Stimulated activated CD8-positive, alpha-beta memory T cell treated with anti-CD3 and anti-CD28 coated beads, Interleukin-12 subunit alpha, Interleukin-12 subunit beta, amount 100 ng/mL, for 24 hours (primary cell): ENCODE measurements around the gene THRAP3.

Experiments
- DNase-seq: peaks from one replicate; pipeline ENCODE4 v3.0.0-alpha.2; 2020; ENCODE audit errors: extremely low read depth

Gene THRAP3

DNA sequence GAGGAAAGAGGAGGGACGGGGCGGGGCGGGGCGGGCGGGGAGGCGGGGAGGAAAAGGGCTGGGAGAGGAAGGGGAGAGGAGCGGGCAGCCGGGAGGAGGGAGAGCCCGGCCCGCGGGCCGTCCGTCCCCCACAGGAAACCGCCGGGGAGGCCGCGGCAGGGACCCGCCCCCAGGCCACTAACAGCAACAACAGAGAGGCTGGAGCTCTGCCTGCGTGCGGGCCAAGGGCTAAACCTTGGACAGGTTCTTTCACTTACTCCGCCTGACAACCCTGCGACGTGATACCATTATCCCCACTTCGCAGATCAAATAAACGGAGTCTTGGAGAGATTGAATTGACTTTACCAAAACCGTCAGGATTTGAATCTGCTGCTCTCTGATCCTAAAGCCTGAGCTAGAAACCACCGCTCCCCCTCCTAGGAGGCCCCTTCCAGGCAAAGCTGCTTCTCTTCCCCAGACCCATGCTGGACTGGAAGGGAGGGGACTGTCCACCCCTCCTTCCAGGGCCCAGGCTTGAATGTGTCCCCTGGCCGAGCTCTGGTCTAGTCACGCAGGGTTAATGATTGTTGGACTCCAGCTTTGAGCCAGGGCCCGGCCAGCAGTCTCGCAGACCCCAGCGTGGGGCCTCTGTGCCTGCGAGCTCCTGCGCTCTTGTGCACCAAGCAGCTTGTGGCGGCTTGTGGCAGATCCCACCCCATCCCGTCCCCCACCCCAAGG is 99.6 kb downstream of the THRAP3 start, which contains the start of gene EVA1B:
Gene EVA1B (minus strand): TSS at position 10 of the 717 bp plus-strand sequence. CDS start 608 bp downstream, outside the sequence.
- DNase-seq, result no peak

DNA sequence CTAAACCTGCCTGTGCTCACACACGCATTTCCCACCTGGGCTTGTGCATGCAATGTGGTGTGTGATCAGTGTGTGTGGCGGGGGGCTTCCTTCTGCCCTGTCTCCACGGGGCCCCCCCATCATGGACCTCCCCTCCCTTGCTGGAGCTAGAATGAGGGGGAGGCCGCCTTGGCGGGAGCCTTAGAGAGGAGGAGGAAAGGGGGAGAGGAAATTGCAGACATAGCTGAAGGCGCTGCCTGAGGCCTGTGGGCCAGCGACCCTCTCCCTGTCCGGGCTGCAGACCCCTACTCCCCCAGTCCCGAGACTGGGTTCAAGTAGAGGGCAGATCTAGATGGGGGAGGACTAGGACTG is 100.1 kb downstream of the THRAP3 start:
- no peak for DNase-seq

DNA sequence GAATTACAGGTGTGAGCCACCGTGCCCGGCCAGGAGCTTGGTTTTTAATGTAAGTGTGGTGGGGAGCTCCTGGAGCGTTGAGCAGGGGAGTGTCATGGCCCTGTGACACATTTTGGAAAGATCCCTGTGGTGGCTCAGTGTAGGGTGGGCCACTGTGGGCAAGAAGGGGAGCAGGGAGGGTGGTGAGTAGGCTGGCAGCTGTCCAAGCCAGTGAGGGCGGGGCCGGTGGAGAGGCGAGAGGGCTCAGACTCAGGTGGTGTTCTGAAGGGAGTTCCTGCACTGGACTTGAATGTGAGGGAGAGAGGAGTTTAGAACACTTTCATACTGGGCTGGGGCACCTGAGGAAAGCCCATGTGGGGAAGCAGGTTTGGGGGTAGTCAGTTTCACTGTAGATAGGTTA is 102.3 kb downstream of the THRAP3 start:
- DNase-seq, result no peak

- DNase-seq, result no peak
Measured at GRCh38 chr1:36327421-36328087, 103.3 kb downstream of the THRAP3 start.

DNA sequence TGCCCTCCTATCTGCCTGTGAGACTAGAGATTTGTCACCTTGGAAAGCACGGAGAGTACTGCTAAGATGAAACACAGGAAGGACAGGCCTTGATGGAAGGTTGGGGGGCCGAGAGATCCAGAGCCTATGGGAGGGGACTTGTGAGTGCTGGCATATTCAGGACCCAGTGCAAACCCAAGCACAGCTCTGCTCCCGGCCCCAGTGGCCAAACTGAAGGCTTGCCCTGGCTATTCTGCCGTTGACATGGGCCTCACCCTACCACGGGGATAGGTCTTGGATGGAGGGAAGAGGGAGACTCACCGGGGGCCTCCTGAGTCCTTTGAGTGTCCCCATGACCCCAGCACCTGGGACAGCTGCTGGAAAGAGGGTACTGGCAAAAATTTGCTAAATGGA is 103.8 kb downstream of the THRAP3 start:
- DNase-seq, result no peak

DNA sequence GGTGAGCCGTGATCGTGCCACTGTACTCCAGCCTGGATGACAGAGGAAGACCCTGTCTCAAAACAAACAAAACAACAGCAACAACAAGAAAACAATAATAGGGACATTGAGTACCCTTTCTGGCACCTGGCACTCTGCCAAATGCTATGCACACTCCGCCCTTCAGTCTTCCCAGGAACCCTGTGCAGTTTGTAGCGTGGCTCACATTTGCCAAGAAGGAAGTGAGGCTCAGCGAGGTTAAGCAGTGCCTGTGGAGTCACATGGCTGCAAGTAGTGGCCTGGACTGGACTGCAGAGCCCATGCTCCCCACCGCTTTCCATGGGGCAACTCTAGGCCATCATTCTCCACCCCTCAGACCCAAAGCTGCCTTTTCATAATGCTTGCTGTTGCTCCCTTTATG is 104.5 kb downstream of the THRAP3 start:
- DNase-seq, result no peak

DNA sequence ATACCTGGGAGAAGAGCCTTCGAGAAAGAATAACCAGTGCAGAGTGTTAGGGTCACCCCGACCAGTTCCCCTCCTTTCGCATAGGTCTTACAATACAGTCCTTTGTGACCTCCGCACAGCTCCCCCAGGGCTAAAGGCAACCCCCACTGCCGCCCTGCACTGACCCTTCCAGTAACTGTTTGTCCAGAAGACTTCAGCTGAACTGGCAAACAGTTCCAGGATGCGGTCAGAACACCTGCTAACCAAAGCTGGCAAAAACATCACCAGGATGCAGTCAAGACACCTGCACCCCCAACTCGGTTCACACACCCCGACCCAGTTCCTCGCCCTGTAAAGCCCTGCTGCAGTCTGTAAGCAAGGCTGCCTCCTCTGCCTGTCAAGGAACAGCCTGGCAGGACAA is 105.6 kb downstream of the THRAP3 start:
- DNase-seq, result no peak

DNA sequence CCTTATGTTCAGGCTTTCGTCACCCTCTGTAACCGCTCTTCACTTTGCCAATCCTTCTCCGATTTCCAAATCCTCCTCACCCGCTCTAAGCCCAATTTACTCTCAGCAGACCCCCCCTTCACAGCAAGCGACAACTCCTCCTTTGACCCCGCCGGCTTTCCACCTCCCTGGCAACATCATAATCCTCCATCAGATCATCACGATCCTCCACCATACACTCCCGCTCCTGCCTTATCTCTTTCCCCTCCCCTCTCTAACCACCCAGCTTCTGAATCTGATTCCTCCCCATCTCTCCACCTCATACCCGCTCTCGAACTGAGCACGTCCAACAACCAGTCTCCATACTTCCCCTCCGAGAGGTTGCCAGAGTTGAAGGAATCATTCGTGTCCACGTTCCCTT is 106.7 kb downstream of the THRAP3 start:
- DNase-seq, result no peak

DNA sequence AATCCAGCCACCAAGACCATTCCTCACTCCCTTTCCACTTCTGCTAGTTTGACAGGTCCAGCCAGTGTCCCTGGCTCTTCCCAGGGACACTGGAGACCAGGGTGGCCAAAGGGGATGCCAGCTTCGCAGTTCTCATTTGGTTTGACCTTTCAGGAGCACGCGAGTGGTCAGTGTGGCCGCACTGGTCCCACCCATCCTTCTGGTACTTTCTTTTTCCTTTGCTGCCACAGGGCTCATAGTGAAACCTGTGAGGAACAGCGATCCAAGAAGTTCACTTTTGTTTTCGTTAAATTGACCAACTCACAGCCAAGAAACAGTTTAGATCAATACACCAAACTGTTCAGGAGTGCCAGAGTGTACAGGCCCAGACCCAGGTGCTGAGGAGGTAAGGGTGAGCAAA is 113.6 kb downstream of the THRAP3 start:
- DNase-seq, result no peak

- DNase-seq, result no peak
Measured at GRCh38 chr1:36339215-36339614, 115.0 kb downstream of the THRAP3 start.

DNA sequence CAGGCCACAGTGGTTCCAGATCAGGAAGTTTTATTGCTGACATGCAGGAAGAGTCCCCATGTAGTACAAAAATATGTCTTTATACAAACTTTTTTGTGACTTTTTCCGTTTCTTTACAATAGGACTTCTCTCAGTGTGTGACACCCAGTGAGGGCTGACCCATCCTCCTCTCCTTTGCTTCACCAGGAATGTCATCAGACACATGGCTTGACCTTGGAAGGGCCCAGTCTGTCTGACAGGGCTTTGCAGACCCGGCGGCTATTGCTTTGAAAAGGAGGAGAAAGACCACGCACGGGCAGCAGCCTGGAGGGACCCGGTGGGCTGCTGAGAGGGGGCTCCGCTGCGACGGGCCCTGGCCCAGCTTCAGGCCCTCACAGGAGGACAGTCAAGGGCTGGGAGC is 115.4 kb downstream of the THRAP3 start:
- no peak for DNase-seq

DNA sequence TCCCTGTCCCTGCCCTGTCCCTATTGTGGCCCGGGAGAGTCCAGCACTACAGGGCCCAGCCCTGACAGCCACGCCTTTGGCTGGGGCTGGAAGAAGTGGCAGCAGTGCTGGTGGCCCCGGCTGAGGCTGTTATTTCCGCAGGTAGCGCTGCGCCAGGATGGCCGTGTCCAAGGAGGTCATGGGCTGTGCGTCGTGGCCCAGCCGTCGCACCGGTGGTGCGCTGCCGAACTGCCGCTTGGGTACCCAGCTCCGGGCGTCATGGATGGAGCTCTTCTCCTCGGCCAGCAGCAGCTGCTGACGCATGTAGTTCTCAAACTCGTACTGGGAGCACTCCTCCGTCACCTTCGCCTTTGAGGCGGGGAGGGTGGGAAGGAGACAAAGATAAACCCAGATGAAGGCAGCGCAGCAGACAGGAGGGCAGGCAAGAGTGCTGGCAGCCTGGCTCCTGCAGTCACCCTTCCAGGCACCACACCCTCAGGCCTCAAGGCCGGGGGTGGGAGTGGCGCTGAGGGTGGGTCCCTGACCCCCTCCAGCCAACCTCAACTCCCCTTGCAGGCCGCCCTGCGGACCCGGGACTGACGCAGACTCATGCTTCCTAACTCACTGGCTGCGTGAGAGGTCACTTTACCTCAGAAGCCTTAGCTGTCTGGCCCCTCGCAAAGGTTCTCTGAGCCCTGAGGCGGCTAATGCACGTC is 117.5 kb downstream of the THRAP3 start:
- DNase-seq, result no peak

DNA sequence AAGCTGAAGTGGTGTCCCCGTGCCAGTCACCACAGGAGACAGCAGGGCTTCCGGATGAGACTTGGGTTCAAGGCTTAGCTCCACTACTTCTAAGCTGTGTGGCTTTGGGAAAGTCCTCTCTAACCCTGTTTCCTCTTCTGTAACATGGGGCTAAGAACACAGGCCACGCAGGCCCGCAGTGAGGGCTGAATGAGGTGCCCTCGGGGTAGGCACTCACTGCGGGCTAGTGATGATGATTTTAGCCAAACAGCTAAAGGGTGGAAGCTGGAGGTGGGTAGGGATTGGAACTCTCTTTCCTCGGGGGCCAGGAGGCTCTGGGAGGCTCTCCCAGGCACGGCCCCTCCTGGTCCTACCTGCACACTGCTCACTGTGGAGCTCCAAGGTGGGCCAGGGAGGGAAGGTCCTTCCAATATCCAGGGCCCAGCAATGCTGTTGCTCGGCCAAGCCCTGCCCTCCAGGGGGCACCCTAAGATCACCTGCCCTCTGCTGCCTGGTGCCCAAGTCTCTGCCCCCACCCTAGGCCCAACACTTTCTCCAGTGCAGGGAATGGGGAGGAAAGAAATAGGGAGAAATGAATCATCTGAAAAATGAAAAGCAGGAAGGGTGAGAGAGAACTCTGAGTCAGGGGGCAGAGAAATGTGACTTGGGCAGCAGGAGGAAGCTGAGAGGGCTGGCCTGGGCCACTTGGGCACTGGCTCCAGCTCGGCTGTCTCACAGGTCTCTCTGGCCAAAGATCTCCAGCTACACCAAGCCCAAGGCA is 118.4 kb downstream of the THRAP3 start:
- no peak for DNase-seq

DNA sequence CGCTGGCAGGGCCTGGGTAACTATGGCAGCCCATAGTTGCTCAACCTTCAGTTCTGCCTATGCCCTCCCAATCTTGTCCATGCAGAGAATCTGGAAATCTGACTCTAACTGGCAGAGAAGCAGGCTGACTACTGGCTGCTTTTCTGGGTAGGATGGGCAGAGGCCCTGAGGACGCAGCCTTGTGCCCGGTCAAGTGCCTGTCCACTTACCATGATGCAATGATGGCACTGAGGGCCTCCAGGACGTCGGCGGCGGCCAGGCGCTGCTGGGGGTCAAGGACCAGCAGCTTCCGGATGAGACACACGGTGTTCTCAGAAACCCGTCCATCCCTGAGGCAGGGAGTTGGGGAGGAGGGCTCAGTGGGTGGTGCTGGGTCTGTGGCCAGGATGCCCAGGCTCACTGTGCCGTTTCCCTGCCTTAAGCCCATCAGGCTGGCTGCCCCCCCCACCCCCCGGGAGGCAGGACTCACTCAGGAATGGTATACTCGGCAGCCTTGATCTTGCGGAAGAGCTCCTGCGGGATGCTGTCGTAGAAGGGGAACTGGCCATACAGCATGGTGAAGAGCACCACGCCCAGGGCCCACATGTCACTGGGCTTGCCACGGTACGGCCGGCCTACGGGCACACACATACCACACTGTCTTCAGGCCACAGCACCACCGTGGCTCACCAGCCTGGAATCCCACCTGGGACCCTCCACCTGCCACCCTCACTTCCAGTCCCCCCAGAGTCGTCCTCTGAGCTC is 119.6 kb downstream of the THRAP3 start:
- no peak for DNase-seq

DNA sequence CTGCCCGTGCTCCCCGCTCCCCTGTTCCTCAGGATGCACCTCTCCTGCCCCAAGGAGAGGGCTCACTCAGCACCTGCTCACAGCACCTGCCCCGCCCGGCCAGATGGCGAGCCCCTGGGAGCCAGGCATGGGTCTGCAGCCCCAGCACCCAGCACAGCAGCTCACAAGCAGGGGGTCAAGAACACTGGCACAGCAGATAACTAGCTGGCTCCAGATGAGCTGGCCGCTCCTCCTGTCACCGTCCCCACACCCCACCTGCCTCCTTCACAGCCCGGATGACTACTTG is 120.1 kb downstream of the THRAP3 start:
- no peak for DNase-seq

DNA sequence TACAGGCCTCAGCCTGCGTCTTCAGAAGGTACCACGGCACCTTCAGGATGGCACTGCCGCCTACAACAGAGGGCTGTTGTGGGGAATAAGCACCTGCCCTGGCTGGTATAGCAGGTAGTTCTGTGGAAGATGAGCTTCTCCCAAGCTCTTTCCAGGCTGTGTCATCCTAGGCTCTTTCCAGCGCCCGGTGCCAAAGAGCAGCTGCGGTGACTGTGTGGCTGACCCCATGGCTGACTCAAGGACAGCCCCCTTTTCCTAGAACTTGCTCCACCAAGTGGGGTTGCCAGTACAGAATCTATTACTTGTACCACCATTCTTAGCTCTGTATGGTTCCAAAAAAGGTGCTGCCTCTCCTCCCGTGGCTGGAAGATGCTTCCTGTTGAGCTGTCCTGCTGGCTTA is 121.1 kb downstream of the THRAP3 start:
- DNase-seq, result no peak

DNA sequence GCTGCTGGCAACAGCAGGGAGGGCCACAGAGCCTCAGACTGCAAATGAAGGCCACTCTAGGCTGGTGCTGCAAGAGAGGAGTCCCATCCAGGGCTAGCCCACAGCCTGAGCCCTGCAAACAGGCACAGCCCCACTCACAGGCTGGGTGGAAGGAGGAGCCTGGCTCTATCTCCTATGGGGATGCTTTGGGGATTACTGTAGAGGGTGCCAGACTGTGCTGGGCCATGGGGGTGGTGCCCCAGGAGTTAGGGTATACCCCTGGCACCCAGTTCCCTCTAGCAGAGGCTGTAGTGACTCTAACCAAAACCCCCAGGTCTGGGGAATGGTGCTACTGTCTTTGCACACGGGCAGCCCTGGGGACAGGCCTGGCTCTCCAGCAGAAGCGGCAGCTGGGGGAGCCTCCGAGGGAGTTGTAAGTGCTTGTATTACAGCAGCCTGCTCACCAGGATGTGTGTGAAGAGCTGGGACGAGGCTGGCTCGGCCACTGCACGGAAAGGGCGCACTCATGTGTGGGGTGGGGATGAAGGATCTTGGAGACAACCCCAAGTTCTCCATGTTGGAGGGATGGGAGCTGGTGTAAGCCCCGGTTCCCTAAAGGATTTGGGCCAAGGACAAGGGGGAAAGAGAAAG is 122.6 kb downstream of the THRAP3 start:
- no peak for DNase-seq

- no peak for DNase-seq
Measured at GRCh38 chr1:36349241-36349671, 125.0 kb downstream of the THRAP3 start.

GRCh38 chr1:36349839-36350238 is 125.6 kb downstream of the THRAP3 start:
- no peak for DNase-seq

DNA sequence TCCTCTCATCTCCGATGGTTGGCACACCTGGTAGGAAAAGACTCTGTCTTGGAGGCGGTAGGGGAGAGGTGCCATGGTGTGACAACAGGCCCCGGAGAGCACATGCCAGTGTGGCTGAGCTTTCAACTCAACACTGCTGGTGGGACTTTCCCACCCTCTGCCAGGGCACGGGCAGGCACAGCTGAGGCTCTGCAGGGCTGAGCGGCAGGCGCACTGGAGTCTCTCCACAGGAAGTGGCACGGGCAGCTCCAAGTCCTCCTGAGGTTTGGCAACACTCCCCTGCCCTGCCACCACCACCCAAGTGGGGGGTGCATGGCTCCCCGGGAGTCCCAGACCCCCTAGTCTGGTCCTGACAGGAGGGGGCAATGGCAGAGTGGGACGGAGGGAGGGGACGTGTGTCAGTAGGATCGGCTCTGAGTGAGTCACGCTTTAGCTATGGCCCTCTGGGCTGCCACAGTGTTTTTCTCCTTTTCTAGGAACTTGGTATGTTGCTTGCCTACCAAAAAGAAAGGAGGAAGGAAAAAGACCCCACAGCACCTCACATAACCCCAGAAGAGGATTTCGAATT is 126.5 kb downstream of the THRAP3 start:
- DNase-seq, result no peak
